Activated CD4-positive, alpha-beta memory T cell treated with anti-CD3 and anti-CD28 coated beads for 36 hours (primary cell): ENCODE measurements around the gene U2AF2. TPM values are rescaled to one million over a fixed set of nuclear protein-coding genes. Genes with fewer than 3 reads are reported as not detected.
A peak's percentile ranks its signal among the peaks of the same experiment; 100 is the strongest.

Experiments used
- CTCF ChIA-PET: fragments of 350-600 bp; sonication (Branson Sonifier 250); formaldehyde crosslinking; loops from one replicate; lab custom pipeline; 2021; ENCODE audit warnings: antibody characterized with exemption, inconsistent platforms; lab: Charles Lee
- POLR2A ChIA-PET: fragments of 350-600 bp; sonication (Branson Sonifier 250); formaldehyde crosslinking; loops from one replicate; lab custom pipeline; 2021; ENCODE audit warnings: antibody characterized with exemption; lab: Charles Lee
- DNase-seq: peaks from one replicate; pipeline ENCODE4 v3.0.0-alpha.2; 2020
- H3K27ac Mint-ChIP-seq: one replicate; pipeline ENCODE4 v1.8.0; 2021; ENCODE audit warnings: mixed read lengths
- H3K27me3 Mint-ChIP-seq: one replicate; pipeline ENCODE4 v1.8.0; 2021; ENCODE audit warnings: mixed read lengths
- H3K36me3 Mint-ChIP-seq: one replicate; pipeline ENCODE4 v1.8.0; 2021; ENCODE audit warnings: mixed read lengths
- H3K4me1 Mint-ChIP-seq: one replicate; pipeline ENCODE4 v1.8.0; 2021; ENCODE audit warnings: low read depth, mixed read lengths
- H3K4me3 Mint-ChIP-seq: one replicate; pipeline ENCODE4 v1.8.0; 2021; ENCODE audit warnings: mild to moderate bottlenecking, mixed read lengths
- H3K9me3 Mint-ChIP-seq: one replicate; pipeline ENCODE4 v1.8.0; 2021; ENCODE audit warnings: mixed read lengths
- intact Hi-C: fragments of 100-400 bp; cut with micrococcal nuclease; formaldehyde crosslinking; loops from one replicate; pipeline ENCODE4 v1.15.1; 2023
- total RNA-seq, 2 experiments: library from RNA; stranded (reverse); gene quantifications; one replicate each; pipeline ENCODE4 v1.2.3, GENCODE V29; 2021

U2AF2 gene
- total RNA-seq, 2 experiments from 2014 or later = 249 to 251 TPM

DNA sequence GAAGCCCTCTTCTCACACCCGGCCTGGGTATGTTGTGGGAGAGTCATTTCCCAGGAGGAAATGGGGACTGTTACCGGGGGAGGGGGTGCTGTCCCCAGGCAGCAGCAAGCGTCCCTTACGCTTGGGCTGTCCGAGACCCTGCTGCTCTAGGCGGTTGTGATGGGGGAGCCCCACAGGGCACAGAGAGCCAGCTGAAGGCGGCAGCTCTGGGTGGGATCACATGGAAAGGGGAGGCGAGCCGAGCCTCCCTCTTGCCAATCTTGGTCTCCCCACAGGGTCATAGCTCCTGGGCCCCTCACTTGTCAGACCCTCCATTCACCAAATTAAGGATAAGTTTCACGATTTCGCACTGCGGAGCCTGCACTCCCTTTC lies 42.2 kb downstream of the U2AF2 start:
- DNase-seq = no peak
- CTCF ChIA-PET = no interaction called here
- H3K4me1 Mint-ChIP-seq = no peaks in the 10 kb centered on the region
- no peak overlapping the region for H3K27ac Mint-ChIP-seq
- POLR2A ChIA-PET = no interaction called here
- intact Hi-C loops = no loop called here
- H3K36me3 Mint-ChIP-seq = peaks cover 19% of the 10 kb centered on the region
- H3K4me3 Mint-ChIP-seq = no peak overlapping the region
- no peaks in the 10 kb centered on the region for H3K27me3 Mint-ChIP-seq
- no peaks in the 10 kb centered on the region for H3K9me3 Mint-ChIP-seq

DNA sequence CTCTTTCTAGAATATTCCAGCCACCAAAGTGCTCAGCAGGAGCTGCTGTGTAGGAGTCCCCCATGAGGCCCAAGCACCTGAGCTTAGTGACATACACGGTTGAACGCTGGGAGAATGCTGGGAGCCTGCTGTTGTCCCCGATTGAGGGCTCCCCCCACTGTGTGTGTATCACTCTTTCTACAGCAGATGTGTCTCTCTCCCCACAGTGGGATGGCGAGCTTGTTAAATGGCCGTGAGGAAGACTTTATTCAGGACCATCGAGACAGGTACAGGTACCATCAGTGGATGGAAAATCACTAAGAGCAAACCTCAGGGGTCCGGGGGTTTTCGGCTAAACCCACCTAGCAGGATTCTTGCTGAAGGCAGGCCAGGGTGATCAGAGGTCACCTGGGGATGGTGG lies 42.9 kb downstream of the U2AF2 start:
- H3K27me3 Mint-ChIP-seq = no peaks in the 10 kb centered on the region
- peaks cover 19% of the 10 kb centered on the region for H3K36me3 Mint-ChIP-seq
- POLR2A ChIA-PET = no interaction called here
- no peaks in the 10 kb centered on the region for H3K4me1 Mint-ChIP-seq
- intact Hi-C loops = no loop called here
- no peak overlapping the region for H3K27ac Mint-ChIP-seq
- CTCF ChIA-PET = interaction anchor here (1.3 kb wide), 1 partner anchor 65 kb away, joined by 3 read pairs; no protein-coding TSS in a partner anchor
- no peak for DNase-seq
- no peaks in the 10 kb centered on the region for H3K9me3 Mint-ChIP-seq
- no peak overlapping the region for H3K4me3 Mint-ChIP-seq

DNA sequence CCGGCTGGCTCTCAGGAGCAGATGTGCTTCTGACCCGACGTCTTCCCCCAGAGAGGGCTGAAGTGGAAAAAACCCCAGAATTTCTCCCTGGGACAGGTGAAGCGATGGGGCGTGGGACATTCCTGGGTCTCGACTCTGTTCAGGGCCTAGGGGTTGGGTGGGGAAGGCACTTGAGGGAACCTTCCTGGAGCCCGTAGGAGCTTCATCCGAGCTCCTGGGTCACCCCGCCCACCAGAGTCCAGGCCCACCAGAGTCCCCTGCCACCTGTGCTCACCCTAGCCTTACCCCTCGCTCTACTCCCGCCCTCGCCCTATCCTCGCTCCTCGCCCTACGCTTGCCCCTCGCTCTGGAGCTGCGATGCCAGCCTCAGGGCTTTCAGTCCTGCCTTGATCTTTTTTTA lies 43.4 kb downstream of the U2AF2 start:
- POLR2A ChIA-PET = interaction anchor here (0.6 kb wide), 1 partner anchor 73 kb away, joined by 3 read pairs; no protein-coding TSS in a partner anchor
- H3K36me3 Mint-ChIP-seq = peaks cover 19% of the 10 kb centered on the region
- no peaks in the 10 kb centered on the region for H3K9me3 Mint-ChIP-seq
- H3K4me1 Mint-ChIP-seq = no peaks in the 10 kb centered on the region
- CTCF ChIA-PET = interaction anchor here (1.3 kb wide), 1 partner anchor 66 kb away, joined by 3 read pairs; no protein-coding TSS in a partner anchor
- intact Hi-C loops = no loop called here
- no peak for DNase-seq
- no peak overlapping the region for H3K4me3 Mint-ChIP-seq
- H3K27me3 Mint-ChIP-seq = no peaks in the 10 kb centered on the region
- H3K27ac Mint-ChIP-seq = no peak overlapping the region

DNA sequence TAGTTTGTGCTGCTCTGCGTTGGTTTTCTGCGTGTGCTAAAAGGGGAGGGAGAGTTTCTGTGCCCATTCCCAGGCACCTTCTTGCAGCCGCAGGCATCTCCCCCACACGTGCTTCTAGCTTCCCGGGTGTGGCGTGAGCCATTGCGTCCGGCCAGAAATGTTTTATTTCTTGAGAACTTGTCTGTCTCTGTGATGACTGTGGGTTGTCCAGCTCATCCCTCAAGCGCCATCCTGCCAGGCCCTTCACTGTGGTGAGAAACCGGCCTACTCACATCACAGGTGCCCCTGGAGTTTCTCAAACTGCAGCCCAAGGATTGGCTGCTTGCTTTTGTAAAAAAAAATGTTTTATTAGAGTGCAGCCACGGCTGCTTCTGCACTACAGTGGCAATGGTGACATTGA lies 44.4 kb downstream of the U2AF2 start:
- ChIA-PET CTCF (no interaction called here), POLR2A (no interaction called here)
- intact Hi-C loops = no loop called here
- no peaks in the 10 kb centered on the region for H3K27me3 Mint-ChIP-seq
- no peak overlapping the region for H3K27ac Mint-ChIP-seq
- H3K9me3 Mint-ChIP-seq = no peaks in the 10 kb centered on the region
- no peaks in the 10 kb centered on the region for H3K4me1 Mint-ChIP-seq
- DNase-seq = no peak
- H3K4me3 Mint-ChIP-seq = no peak overlapping the region
- H3K36me3 Mint-ChIP-seq = peaks cover 24% of the 10 kb centered on the region

DNA sequence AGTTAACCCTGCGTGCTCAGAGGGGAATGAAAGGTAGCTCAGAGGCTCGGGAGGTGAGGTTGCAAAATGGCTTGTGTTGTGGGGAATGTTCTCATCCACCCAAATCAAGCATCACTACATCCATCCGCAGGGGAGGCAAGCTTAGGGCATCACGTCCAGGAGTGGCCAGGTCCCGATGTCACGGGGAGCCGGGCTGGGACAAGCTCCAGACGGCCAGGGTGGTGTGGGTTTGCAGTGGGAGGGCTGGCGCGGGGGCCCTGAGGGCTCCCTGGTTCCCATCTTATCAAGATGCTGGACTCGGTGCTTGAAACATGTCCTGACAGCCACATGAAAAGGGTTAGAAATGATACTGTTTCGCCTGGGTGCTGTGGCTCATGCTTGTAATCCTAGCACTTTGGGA lies 46.0 kb downstream of the U2AF2 start:
- intact Hi-C loops = no loop called here
- POLR2A ChIA-PET = no interaction called here
- no peak for DNase-seq
- Mint-ChIP-seq H3K36me3 (peaks cover 28% of the 10 kb centered on the region), H3K27ac (no peak overlapping the region), H3K4me1 (no peaks in the 10 kb centered on the region), H3K9me3 (no peaks in the 10 kb centered on the region), H3K4me3 (no peak overlapping the region), H3K27me3 (no peaks in the 10 kb centered on the region)
- CTCF ChIA-PET = no interaction called here

DNA sequence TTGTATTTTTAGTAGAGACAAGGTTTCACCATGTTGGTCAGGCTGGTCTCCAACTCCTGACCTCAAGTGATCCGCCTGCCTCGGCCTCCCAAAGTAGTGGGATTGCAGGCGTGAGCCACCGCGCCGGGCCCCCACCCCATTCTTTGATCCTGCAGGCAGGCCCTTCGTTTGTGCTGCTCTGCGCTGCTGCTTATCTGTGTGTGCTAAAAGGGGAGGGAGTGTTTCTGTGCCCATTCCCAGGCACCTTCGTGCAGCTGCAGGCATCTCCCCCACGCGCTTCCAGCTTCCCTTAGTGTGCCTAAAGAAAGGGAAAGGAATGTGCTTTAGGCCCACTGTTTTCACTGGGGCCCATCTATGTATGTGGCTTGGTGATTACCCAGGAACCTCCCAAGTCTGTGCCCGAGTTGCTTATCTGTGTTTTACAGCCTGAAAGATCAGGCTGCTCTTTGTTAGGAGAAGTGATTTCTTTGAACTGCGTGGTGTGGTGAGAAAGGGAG lies 47.3 kb downstream of the U2AF2 start:
- peaks cover 27% of the 10 kb centered on the region for H3K36me3 Mint-ChIP-seq
- H3K4me3 Mint-ChIP-seq = no peak overlapping the region
- intact Hi-C loops = no loop called here
- no peaks in the 10 kb centered on the region for H3K9me3 Mint-ChIP-seq
- H3K4me1 Mint-ChIP-seq = no peaks in the 10 kb centered on the region
- H3K27me3 Mint-ChIP-seq = no peaks in the 10 kb centered on the region
- no peak overlapping the region for H3K27ac Mint-ChIP-seq
- peak; percentile 7 for DNase-seq
- POLR2A ChIA-PET = no interaction called here
- CTCF ChIA-PET = interaction anchor here (0.8 to 1.4 kb wide), 2 partner anchors 20 to 469 kb away, joined by 3 read pairs; no protein-coding TSS in a partner anchor

DNA sequence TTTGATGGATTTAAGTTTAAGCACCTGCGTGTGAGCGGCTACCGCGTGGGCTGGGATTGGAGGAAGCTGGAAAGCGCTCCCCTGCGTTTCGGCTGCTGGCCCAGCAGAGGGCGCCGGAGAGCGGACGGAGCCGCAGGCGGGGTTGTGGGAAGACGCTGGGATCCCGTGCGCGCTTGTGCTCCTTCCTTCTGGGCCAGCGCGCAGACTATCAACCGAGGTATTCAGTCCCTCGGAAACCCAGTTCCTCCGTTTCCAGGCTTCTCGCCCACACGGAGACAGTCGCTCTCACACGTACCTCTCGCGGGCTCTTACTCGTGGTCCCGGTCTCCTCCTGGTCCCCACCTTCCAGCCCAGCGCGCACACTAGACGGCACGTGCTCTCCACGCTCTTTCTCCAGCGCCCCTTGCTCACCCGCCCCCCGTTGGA lies 49.0 kb downstream of the U2AF2 start:
- H3K4me3 Mint-ChIP-seq = no peak overlapping the region
- H3K9me3 Mint-ChIP-seq = no peaks in the 10 kb centered on the region
- CTCF ChIA-PET = interaction anchor here (0.7 to 2.4 kb wide), 9 partner anchors 16 to 563 kb away, joined by 3 to 11 read pairs (median 3); no protein-coding TSS in a partner anchor
- peak; percentile 63 for DNase-seq
- intact Hi-C loops = no loop called here
- peaks cover 17% of the 10 kb centered on the region for H3K36me3 Mint-ChIP-seq
- POLR2A ChIA-PET = no interaction called here
- H3K4me1 Mint-ChIP-seq = no peaks in the 10 kb centered on the region
- H3K27ac Mint-ChIP-seq = no peak overlapping the region
- no peaks in the 10 kb centered on the region for H3K27me3 Mint-ChIP-seq

DNA sequence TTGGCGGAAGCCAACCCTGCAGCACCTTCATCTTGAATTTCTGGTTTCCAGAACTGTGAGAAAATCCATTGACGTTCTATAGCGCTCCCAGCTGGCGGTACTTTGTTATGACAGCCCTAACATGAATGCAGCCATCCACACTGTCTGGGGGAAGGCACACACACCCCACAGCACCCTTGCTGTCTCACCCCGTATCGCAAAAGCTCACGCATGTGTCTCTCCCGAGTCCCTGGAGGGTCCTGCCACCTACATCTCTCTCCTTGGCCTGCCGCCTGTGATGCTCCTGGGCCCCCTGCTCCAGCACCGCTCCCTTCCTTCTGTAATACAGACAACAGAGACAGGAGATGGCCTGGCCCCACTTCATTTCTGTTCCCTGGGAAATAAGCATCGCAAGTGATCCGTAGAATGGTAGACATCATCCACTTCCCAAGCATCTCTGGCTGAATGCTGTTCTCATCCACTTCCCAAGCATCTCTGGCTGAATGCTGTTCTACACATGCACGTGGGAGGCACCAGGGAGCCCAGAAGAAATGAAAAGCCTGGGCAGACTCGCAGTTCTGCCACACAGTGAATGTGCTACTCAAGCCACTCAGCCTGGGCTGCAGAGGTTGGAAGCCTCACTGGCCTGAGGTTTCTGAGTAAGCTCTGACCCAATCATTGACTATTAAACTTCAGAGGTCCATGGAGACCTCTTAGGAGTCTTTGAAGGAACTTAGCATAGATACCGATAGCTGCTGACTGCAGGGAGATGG lies 49.8 kb downstream of the U2AF2 start:
- H3K4me1 Mint-ChIP-seq = no peaks in the 10 kb centered on the region
- CTCF ChIA-PET = interaction anchor here (0.7 to 2.4 kb wide), 5 partner anchors 15 to 564 kb away, joined by 3 to 11 read pairs (median 4); no protein-coding TSS in a partner anchor

DNA sequence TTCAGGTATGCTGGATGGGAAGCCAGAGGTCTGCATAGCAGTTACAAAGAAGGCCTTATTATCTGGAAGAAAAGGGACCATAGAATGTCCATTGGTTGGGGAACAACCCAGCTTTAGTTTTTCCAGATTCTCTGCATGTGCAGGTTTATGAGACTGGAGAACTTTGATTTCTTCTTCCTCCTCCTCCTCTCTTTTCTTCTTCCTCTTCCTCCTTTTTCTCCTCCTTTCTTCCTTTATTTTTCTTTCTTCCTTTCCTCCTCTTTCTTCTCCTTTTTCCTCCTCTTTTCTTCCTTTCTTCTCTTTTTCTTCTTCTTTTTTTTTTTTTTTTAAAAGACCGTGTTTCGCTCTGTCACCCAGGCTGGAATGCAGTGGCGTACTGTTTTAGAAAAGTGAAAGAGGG lies 51.1 kb downstream of the U2AF2 start:
- Mint-ChIP-seq H3K27me3 (peaks cover 3% of the 10 kb centered on the region), H3K4me1 (no peaks in the 10 kb centered on the region), H3K27ac (no peak overlapping the region), H3K36me3 (peaks cover 13% of the 10 kb centered on the region), H3K9me3 (no peaks in the 10 kb centered on the region), H3K4me3 (no peak overlapping the region)
- intact Hi-C loops = no loop called here
- CTCF ChIA-PET = interaction anchor here (0.7 kb wide), 1 partner anchor 97 kb away, joined by 3 read pairs; no protein-coding TSS in a partner anchor
- no peak for DNase-seq
- POLR2A ChIA-PET = no interaction called here

More for the DNA sequence above, 49.8 kb downstream of the U2AF2 start:
- Mint-ChIP-seq H3K36me3 (peaks cover 17% of the 10 kb centered on the region), H3K4me3 (no peak overlapping the region), H3K9me3 (no peaks in the 10 kb centered on the region), H3K27me3 (no peaks in the 10 kb centered on the region), H3K27ac (no peak overlapping the region)
- intact Hi-C loops = no loop called here
- peak; percentile 12 for DNase-seq
- POLR2A ChIA-PET = no interaction called here

DNA sequence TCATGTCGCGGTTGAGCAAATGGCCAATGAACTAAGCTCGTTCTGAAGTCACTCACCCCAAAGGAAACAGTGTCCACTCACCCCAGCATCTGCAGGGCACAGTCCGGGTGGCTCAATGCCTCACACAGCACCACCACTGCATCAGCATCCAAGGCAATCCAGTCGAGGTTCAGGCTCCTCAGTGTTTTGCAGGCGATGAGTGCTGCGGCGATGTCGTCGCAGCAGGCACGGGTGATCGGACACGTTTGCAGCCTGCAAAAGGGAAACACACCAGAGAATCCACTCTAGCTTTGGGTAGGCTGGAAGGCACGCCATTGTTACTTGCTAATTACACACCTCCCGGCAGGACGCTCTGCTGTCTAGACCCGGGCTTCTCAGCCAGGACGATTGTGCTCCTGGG lies 56.9 kb downstream of the U2AF2 start:
- ChIA-PET CTCF (no interaction called here), POLR2A (interaction anchor here (0.6 kb wide), 1 partner anchor 832 kb away, joined by 3 read pairs; no protein-coding TSS in a partner anchor)
- no peak for DNase-seq
- H3K4me1 Mint-ChIP-seq = no peaks in the 10 kb centered on the region
- H3K36me3 Mint-ChIP-seq = no peaks in the 10 kb centered on the region
- peaks cover 6% of the 10 kb centered on the region for H3K9me3 Mint-ChIP-seq
- no peak overlapping the region for H3K4me3 Mint-ChIP-seq
- H3K27me3 Mint-ChIP-seq = peaks cover 8% of the 10 kb centered on the region
- intact Hi-C loops = no loop called here
- no peak overlapping the region for H3K27ac Mint-ChIP-seq

DNA sequence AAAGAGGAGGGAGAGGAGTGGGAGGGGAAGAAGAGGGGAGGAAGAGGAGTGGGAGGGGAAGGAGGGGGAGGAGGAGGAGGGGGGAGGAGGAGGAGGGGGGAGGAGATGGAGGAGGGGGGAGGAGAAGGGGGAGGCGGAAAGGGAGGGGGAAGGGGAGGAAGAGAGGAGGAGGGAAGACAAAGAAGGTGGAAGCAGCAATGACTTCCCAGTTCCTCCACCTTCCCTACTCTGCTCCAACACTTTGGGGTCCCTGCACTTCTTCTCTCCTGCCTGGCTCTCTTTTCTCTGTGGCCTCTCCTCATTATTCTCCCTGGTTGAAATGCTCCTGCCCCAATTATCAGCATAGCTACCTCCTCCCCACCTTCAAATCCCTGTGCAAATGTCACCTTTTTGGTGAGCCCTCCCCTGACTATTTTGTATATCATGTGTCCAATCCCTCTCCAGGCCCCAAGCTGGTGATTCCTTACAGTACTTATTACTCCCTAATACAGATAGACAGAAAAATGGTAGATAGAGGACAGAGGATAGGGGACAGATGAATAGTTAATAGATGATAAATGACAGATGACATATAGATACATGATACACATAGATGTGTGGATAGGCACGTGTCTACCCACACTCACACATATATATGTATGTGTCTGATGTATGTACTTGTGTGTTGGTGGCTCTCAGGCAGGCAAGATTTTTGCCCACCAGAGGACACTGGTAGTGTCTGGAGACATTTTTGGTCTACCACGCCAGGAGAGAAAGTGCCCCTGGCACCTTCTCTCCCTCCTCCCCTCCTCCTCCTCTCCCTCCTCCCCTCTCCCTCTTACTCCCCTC lies 58.2 kb downstream of the U2AF2 start:
- Mint-ChIP-seq H3K27ac (no peak overlapping the region), H3K4me1 (no peaks in the 10 kb centered on the region), H3K36me3 (no peaks in the 10 kb centered on the region), H3K4me3 (no peak overlapping the region), H3K27me3 (peaks cover 18% of the 10 kb centered on the region), H3K9me3 (peaks cover 6% of the 10 kb centered on the region)
- intact Hi-C loops = no loop called here
- CTCF ChIA-PET = no interaction called here
- no peak for DNase-seq
- POLR2A ChIA-PET = no interaction called here

DNA sequence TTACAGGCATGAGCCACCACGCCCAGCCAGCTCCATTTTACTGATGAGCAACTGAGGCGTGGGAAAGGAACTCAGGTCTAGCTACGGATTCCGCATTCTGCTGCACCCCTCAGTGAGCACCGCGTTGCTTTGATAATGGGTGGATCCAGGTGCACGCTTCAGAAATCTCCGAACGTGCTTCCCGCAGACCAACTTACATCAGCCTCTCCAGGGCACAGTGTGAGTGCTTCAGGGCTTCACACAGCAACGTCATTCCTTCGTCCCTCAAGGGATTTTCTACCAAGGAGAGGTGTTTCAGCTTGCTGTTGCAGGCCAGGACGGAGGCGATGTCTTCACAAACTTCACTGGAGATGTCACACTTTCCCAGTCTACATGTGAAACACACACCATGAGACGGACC lies 61.7 kb downstream of the U2AF2 start:
- Mint-ChIP-seq H3K36me3 (no peaks in the 10 kb centered on the region), H3K4me1 (no peaks in the 10 kb centered on the region), H3K9me3 (peaks cover 10% of the 10 kb centered on the region), H3K27me3 (peaks cover 36% of the 10 kb centered on the region), H3K4me3 (no peak overlapping the region), H3K27ac (no peak overlapping the region)
- intact Hi-C loops = no loop called here
- no peak for DNase-seq
- CTCF ChIA-PET = no interaction called here
- POLR2A ChIA-PET = no interaction called here
